Measurements from ENCODE around the gene RBM38.

The RBM38 gene

DNA sequence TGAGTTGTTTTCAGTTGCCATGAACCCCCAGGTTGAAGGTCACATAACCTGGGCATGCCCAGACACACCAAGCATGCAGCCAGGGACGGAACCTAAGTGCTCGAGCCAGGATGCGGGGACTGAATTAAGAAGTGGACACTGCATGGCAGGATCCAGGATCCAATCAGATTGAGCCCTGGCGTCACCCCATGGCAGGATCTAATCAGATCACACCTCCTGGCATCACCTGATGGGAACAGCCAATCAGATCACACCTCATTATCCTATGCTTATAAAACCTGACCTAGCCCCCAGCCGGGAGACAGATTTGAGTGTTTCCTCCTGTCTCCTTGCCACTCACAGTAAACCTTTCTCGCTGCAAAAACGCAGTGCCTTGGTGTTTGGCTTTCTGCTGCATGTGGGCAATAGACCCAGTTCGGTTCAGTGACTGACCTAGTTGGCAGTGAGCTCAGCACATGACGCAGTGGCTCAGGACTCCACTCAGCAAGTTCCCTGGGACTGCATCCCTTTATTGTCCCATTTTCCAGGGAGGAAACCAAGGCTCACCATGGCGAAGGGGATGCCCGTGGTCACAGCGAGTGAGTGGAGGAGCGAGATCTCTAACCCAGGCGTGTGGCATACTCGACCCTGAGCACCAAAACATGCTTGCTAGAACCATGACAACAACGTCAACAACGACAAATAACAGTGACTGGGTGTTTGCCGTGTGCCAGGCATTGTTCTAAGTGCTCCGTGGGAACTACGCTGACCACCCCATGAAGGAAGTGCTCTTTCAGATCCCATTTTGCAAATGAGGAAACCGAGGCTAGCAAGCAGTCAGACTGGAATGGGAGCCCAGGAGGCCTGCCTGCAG lies 66.3 kb downstream of the RBM38 start:
- no peak for DNase-seq

DNA sequence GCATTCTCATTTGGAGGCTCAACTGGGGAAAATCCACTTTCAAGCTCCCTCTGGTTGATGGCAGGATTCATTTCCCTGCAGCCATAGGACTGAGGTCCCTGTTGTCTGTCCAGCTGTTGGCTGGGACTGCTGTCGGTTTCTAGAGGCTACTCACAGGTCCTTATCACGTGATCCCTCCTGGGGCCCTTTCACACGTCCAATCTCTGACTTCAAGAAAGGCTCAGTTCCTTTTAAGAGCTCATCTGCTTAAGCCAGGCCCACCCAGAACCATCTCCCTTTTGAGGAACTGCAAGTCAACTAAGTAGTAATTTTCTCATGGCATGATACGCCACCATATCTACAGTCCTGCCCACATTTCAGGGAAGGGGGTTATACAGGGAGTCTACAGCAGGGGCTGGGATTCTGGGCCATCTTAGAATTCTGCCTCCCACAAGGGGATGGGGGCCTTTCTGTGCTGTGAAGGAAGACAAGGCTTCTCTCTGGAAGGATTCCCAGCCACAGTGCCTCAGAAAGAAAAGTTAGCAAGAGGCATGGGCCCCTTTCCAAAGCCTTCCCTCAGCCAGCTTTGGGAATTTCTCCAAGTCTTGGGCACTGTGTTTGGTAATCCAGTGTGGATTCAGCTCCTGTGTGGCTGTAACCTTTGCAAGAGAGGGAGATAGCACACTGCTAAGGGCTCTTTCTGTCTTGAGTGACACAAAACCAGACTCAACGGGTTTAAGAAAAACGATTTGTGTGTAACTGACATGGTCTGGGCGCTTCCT lies 67.4 kb downstream of the RBM38 start:
- DNase-seq: no peak
